Measurements from ENCODE around the gene ZFR2. TPM values are rescaled to one million over a fixed set of nuclear protein-coding genes. Genes with fewer than 3 reads are reported as not detected.

ZFR2 gene
- total RNA-seq, 1 donor from 2014 or later = not detected

DNA sequence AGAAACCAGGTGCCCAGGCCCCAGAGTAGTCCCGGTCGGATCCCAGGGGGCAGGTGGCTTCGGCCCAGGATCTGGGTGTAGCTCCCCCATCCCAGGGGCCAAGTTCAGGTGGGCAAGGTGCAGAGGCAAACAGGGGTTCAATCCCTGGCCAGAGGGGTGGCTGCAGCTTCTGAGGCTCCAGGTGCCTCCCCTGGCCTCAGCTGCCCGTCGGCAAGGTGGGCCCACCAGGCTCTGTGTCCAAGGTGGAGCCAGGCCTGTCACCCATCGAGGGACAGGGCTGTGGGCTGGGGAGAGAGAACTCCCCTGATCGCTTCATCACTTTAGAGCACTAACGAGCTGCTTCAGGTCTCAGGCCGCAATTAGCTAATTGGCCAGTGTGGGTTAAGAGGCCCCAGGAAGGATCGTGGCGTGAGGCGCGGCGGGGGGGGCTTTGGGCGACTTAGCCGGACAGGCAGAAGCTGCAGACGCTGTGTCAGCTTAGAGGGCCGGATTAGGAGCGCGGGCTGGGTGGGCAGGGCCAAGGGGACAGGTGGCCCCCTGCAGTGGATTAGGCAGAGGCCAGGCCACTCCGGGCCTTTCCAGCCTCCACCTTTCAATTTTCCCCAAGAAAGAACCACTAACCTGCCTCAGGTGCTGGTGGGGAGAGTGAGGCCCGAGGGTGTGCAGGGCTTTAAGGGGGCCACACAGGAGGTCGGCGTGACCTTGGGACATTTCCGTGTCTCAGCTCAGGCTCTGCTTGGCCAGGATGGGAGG, 94.0 kb downstream of the ZFR2 start:
- Histone ChIP-seq H3K9me3 (no peaks in the 10 kb centered on the region), H3K36me3 (no peaks in the 10 kb centered on the region), H3K4me1 (no peaks in the 10 kb centered on the region), H3K27me3 (no peaks in the 10 kb centered on the region), H3K27ac (no peak overlapping the region), H3K4me3 (no peak overlapping the region)
- DNase-seq (ENCODE audit: extremely low spot score in 2 of 2) = no peak
- TF ChIP-seq POLR2A (IDR thresholded peaks at IDR 0.05) (no peak), POLR2AphosphoS5 (IDR thresholded peaks at IDR 0.05; ENCODE audit: insufficient read depth in 1 of 2, low read depth in 1 of 2) (no peak)
- TF ChIP-seq, protein P1, sequence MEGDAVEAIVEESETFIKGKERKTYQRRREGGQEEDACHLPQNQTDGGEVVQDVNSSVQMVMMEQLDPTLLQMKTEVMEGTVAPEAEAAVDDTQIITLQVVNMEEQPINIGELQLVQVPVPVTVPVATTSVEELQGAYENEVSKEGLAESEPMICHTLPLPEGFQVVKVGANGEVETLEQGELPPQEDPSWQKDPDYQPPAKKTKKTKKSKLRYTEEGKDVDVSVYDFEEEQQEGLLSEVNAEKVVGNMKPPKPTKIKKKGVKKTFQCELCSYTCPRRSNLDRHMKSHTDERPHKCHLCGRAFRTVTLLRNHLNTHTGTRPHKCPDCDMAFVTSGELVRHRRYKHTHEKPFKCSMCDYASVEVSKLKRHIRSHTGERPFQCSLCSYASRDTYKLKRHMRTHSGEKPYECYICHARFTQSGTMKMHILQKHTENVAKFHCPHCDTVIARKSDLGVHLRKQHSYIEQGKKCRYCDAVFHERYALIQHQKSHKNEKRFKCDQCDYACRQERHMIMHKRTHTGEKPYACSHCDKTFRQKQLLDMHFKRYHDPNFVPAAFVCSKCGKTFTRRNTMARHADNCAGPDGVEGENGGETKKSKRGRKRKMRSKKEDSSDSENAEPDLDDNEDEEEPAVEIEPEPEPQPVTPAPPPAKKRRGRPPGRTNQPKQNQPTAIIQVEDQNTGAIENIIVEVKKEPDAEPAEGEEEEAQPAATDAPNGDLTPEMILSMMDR (IDR thresholded peaks at IDR 0.05) = no peak
- intact Hi-C loops (cut with DNase I) = no loop called here

GRCh38 chr19:3773814-3774515, 94.9 kb downstream of the ZFR2 start:
- no peaks in the 10 kb centered on the region for H3K27me3 ChIP-seq
- TF ChIP-seq, protein P1 (IDR thresholded peaks at IDR 0.05) = no peak
- TF ChIP-seq POLR2A (IDR thresholded peaks at IDR 0.05) = no peak
- no peak for TF ChIP-seq POLR2AphosphoS5 (IDR thresholded peaks at IDR 0.05; ENCODE audit: insufficient read depth in 1 of 2, low read depth in 1 of 2)
- H3K9me3 ChIP-seq = no peaks in the 10 kb centered on the region
- DNase-seq (ENCODE audit: extremely low spot score in 2 of 2) = no peak
- H3K27ac ChIP-seq = no peak overlapping the region
- no peaks in the 10 kb centered on the region for H3K36me3 ChIP-seq
- H3K4me1 ChIP-seq = no peaks in the 10 kb centered on the region
- H3K4me3 ChIP-seq = no peak overlapping the region
- intact Hi-C loops (cut with DNase I) = no loop called here

GRCh38 chr19:3771906-3772455, 96.9 kb downstream of the ZFR2 start, which contains the start of gene RAX2:
RAX2 (minus strand) TSS chr19:3772228; CDS start chr19:3771742, 486 bp downstream.
- TF ChIP-seq, protein P1 (IDR thresholded peaks at IDR 0.05) = no peak
- TF ChIP-seq POLR2AphosphoS5 (IDR thresholded peaks at IDR 0.05; ENCODE audit: insufficient read depth in 1 of 2, low read depth in 1 of 2) = no peak
- no peak for TF ChIP-seq POLR2A (IDR thresholded peaks at IDR 0.05)
- no peak within 1 kb of the TSS for H3K27ac ChIP-seq
- DNase-seq (ENCODE audit: extremely low spot score in 2 of 2) = no peak

GRCh38 chr19:3771000-3771905, 97.6 kb downstream of the ZFR2 start:
- no peaks in the 10 kb centered on the region for H3K27me3 ChIP-seq
- H3K4me3 ChIP-seq = no peak overlapping the region
- H3K36me3 ChIP-seq = peaks cover 0 to 19% of the 10 kb centered on the region in 2 donors
- no peak overlapping the region for H3K27ac ChIP-seq
- no peak for TF ChIP-seq POLR2AphosphoS5 (IDR thresholded peaks at IDR 0.05; ENCODE audit: insufficient read depth in 1 of 2, low read depth in 1 of 2)
- no peak for TF ChIP-seq POLR2A (IDR thresholded peaks at IDR 0.05)
- TF ChIP-seq, protein P1 (IDR thresholded peaks at IDR 0.05) = no peak
- no peaks in the 10 kb centered on the region for H3K9me3 ChIP-seq
- no peak for DNase-seq (ENCODE audit: extremely low spot score in 2 of 2)
- intact Hi-C loops (cut with DNase I) = no loop called here
- H3K4me1 ChIP-seq = no peaks in the 10 kb centered on the region

More at GRCh38 chr19:3771906-3772455, 96.9 kb downstream of the ZFR2 start, which contains the start of gene RAX2:
- Histone ChIP-seq H3K4me3 (no peak within 1 kb of the TSS), H3K36me3 (peaks cover 0 to 14% of the 10 kb centered on the region in 2 donors), H3K4me1 (no peaks in the 10 kb centered on the region), H3K27me3 (no peaks in the 10 kb centered on the region), H3K9me3 (no peaks in the 10 kb centered on the region)
- intact Hi-C loops (cut with DNase I) = no loop called here
